Measurements from ENCODE around the gene ATP13A4.
A peak's percentile ranks its signal among the peaks of the same experiment; 100 is the strongest.

ATP13A4 gene, protein sequence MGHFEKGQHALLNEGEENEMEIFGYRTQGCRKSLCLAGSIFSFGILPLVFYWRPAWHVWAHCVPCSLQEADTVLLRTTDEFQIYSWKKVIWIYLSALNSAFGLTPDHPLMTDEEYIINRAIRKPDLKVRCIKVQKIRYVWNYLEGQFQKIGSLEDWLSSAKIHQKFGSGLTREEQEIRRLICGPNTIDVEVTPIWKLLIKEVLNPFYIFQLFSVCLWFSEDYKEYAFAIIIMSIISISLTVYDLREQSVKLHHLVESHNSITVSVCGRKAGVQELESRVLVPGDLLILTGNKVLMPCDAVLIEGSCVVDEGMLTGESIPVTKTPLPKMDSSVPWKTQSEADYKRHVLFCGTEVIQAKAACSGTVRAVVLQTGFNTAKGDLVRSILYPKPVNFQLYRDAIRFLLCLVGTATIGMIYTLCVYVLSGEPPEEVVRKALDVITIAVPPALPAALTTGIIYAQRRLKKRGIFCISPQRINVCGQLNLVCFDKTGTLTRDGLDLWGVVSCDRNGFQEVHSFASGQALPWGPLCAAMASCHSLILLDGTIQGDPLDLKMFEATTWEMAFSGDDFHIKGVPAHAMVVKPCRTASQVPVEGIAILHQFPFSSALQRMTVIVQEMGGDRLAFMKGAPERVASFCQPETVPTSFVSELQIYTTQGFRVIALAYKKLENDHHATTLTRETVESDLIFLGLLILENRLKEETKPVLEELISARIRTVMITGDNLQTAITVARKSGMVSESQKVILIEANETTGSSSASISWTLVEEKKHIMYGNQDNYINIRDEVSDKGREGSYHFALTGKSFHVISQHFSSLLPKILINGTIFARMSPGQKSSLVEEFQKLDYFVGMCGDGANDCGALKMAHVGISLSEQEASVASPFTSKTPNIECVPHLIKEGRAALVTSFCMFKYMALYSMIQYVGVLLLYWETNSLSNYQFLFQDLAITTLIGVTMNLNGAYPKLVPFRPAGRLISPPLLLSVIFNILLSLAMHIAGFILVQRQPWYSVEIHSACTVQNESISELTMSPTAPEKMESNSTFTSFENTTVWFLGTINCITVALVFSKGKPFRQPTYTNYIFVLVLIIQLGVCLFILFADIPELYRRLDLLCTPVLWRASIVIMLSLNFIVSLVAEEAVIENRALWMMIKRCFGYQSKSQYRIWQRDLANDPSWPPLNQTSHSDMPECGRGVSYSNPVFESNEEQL

DNA sequence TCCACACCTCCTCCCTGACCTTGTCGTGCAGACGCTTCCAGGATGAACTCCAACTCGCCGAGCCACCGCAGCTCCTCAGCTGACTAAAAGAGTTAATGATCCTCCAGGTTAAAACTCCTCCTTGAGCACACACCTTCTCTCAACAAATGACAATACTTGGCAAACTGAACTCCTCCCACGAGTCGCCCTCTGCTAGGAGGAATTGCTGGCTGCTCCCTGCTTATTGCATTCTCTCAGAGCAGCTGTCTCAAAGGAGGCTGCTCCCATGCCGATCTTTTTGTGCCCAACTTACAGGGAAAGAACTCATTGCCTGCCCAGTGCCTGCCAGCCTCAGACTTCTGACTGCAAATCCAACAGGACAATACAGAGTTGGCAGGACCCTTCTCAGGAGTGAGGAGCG, at the start of gene ATP13A4:
Gene ATP13A4 (minus strand): TSS at position 85 of the 400 bp plus-strand sequence. CDS start 96 bp downstream, outside the sequence.
- Histone ChIP-seq H3K4me1 (ENCODE audit: insufficient read depth, low read length) (no peaks in the 10 kb centered on the region), H3K9ac (ENCODE audit: low read length) (no peak within 1 kb of the TSS), H3K27me3 (ENCODE audit: control insufficient read depth in 1 of 2, insufficient read depth in 2 of 2, low read length in 2 of 2) (no peaks in the 10 kb centered on the region), H3K4me3 (ENCODE audit: low read depth in 1 of 2, low read length in 2 of 2) (no peak within 1 kb of the TSS), H3K36me3 (ENCODE audit: insufficient read depth, low read length) (no peaks in the 10 kb centered on the region), H3K9me3 (ENCODE audit: low read length) (no peaks in the 10 kb centered on the region), H3K27ac (ENCODE audit: low read depth, low read length) (no peak within 1 kb of the TSS)

DNA sequence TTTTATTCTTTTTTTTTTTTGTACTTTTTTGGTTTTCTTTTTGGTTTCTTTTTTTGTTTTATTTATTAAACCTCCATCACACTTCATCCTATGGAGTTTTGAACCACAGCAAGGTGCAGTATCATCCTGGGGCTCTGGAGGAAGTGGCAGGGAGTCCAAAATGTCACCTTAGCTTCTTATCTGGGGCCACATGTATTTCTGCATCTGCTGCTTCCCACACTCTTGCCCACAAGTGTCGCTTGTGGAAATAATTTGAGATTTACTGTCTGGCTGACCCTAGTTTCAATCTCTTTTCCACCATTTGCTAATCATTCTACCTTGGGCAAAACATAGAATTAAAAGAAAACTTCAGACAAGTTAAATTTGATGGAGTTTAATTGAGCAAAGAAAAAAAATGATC, 44.7 kb upstream of the ATP13A4 start:
- no peak overlapping the region for H3K9ac ChIP-seq (ENCODE audit: low read length)
- H3K9me3 ChIP-seq (ENCODE audit: low read length): no peaks in the 10 kb centered on the region
- H3K4me3 ChIP-seq (ENCODE audit: low read depth in 1 of 2, low read length in 2 of 2): no peak overlapping the region
- peaks cover 12% of the 10 kb centered on the region for H3K36me3 ChIP-seq (ENCODE audit: insufficient read depth, low read length)
- peaks cover 7% of the 10 kb centered on the region for H3K4me1 ChIP-seq (ENCODE audit: insufficient read depth, low read length)
- no peaks in the 10 kb centered on the region for H3K27me3 ChIP-seq (ENCODE audit: control insufficient read depth in 1 of 2, insufficient read depth in 2 of 2, low read length in 2 of 2)
- H3K27ac ChIP-seq (ENCODE audit: low read depth, low read length): no peak overlapping the region

DNA sequence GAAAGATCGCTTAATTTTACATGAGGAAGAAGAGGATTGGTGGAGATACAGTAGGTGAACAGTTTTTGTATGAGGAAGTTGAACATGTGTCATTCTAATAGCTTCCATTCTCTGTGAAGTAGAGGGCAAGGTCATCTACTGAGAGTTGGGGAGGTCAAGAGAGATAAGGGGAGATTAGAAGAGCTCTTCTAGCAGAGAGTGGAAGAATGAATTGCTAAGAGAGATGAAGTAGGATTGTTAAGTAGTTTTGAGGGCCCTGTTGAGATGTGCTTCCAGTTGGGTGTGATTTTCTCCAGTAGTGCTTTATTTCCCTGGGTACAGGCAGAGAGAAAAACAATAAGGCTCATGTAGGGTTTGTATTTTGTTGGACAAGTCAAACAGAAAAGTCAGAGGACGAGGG, 43.5 kb upstream of the ATP13A4 start:
- no peak overlapping the region for H3K9ac ChIP-seq (ENCODE audit: low read length)
- peaks cover 5% of the 10 kb centered on the region for H3K36me3 ChIP-seq (ENCODE audit: insufficient read depth, low read length)
- H3K4me1 ChIP-seq (ENCODE audit: insufficient read depth, low read length): peaks cover 12% of the 10 kb centered on the region
- H3K27me3 ChIP-seq (ENCODE audit: control insufficient read depth in 1 of 2, insufficient read depth in 2 of 2, low read length in 2 of 2): no peaks in the 10 kb centered on the region
- H3K9me3 ChIP-seq (ENCODE audit: low read length): no peaks in the 10 kb centered on the region
- no peak overlapping the region for H3K4me3 ChIP-seq (ENCODE audit: low read depth in 1 of 2, low read length in 2 of 2)
- no peak overlapping the region for H3K27ac ChIP-seq (ENCODE audit: low read depth, low read length)

DNA sequence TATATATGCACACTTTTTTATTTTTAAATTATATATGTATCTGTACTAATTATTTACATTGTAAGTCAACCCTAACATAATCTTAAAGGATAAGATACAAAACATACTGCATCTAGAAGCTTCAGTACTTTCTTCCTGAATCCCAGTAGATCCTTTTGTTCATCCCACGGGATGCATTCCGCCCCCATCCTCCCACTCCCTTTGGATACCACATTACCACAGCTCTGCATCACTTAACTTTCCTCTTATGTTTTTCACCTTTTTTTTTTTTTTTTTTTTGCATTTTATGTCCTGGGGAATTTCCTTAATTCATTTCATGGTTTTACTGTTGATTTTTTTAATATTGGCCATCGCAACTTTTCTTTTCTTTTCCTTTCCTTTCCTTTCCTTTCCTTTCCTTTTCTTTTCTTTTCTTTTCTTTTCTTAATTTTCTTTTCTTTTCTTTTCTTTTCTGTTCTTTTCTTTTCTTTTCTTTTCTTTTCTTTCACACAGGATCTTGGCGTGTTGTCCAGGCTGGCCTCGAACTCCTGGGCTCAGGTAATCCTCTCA, 41.3 kb upstream of the ATP13A4 start:
- H3K9me3 ChIP-seq (ENCODE audit: low read length): no peaks in the 10 kb centered on the region
- H3K27me3 ChIP-seq (ENCODE audit: control insufficient read depth in 1 of 2, insufficient read depth in 2 of 2, low read length in 2 of 2): no peaks in the 10 kb centered on the region

DNA sequence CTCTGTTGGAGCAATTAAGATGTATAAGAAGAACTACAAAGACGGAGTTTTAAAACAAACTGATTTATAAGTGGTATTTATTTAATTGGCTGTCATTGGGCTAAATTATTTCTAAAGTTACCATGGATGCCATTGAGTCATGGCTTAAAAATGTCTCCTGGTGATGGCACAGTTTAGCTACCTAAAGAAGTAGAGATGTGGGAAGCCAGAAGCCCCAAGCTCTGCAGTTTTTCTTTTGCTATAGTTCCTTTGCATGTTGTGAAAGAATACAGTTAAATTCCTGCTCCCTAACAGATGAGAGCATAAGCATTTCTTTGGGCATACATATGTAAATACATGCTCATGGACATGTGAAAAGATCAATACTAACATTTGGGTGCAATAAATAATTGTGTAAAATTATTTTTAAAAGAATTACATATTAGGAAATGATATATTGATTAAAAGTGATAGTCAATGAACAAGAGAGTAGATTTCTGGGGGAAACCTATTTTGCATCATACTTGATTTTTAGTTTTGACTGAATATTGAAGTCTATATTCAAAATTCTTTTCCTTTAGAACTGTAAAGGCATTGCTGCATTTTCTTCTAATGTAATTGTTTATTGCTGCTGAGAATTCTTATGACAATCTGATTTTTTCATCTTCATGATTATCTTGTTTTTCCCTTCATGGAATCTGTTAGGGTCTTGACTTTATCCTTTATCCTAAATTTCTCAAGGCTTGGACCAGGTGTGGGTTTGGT, 40.4 kb upstream of the ATP13A4 start:
- H3K36me3 ChIP-seq (ENCODE audit: insufficient read depth, low read length): peaks cover 3% of the 10 kb centered on the region
- no peak overlapping the region for H3K4me3 ChIP-seq (ENCODE audit: low read depth in 1 of 2, low read length in 2 of 2)
- no peaks in the 10 kb centered on the region for H3K9me3 ChIP-seq (ENCODE audit: low read length)
- no peaks in the 10 kb centered on the region for H3K27me3 ChIP-seq (ENCODE audit: control insufficient read depth in 1 of 2, insufficient read depth in 2 of 2, low read length in 2 of 2)
- H3K4me1 ChIP-seq (ENCODE audit: insufficient read depth, low read length): peaks cover 17% of the 10 kb centered on the region
- H3K9ac ChIP-seq (ENCODE audit: low read length): no peak overlapping the region
- no peak overlapping the region for H3K27ac ChIP-seq (ENCODE audit: low read depth, low read length)

More for the DNA sequence above, 41.3 kb upstream of the ATP13A4 start:
- Histone ChIP-seq H3K4me1 (ENCODE audit: insufficient read depth, low read length) (peaks cover 17% of the 10 kb centered on the region), H3K9ac (ENCODE audit: low read length) (no peak overlapping the region), H3K36me3 (ENCODE audit: insufficient read depth, low read length) (peaks cover 3% of the 10 kb centered on the region), H3K27ac (ENCODE audit: low read depth, low read length) (no peak overlapping the region), H3K4me3 (ENCODE audit: low read depth in 1 of 2, low read length in 2 of 2) (no peak overlapping the region)

DNA sequence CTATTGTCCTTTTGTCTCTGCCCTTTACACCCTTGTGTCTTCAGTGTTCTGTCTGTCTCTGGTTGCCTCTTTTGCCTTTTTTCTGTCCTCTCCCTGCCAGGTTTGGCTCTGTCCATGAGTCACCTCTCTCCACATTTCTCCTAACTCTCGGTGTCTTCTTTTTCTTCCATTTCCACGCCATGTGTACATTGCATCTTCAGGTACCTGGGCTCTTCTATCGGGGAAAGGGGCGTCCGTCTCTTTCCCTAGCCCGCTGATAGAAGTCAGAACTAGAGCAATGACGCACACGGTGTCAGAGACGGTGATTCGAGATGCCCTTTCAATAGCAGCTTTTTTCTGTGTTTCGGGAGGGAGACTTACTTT, 39.0 kb upstream of the ATP13A4 start:
- Histone ChIP-seq H3K9ac (ENCODE audit: low read length) (peak overlapping the region; percentile 99), H3K27me3 (ENCODE audit: control insufficient read depth in 1 of 2, insufficient read depth in 2 of 2, low read length in 2 of 2) (no peaks in the 10 kb centered on the region), H3K9me3 (ENCODE audit: low read length) (no peaks in the 10 kb centered on the region), H3K27ac (ENCODE audit: low read depth, low read length) (peak overlapping the region; percentile 62), H3K4me3 (ENCODE audit: low read depth in 1 of 2, low read length in 2 of 2) (peak overlapping the region; percentile 82 to 92), H3K4me1 (ENCODE audit: insufficient read depth, low read length) (peaks cover 17% of the 10 kb centered on the region), H3K36me3 (ENCODE audit: insufficient read depth, low read length) (peaks cover 3% of the 10 kb centered on the region)

DNA sequence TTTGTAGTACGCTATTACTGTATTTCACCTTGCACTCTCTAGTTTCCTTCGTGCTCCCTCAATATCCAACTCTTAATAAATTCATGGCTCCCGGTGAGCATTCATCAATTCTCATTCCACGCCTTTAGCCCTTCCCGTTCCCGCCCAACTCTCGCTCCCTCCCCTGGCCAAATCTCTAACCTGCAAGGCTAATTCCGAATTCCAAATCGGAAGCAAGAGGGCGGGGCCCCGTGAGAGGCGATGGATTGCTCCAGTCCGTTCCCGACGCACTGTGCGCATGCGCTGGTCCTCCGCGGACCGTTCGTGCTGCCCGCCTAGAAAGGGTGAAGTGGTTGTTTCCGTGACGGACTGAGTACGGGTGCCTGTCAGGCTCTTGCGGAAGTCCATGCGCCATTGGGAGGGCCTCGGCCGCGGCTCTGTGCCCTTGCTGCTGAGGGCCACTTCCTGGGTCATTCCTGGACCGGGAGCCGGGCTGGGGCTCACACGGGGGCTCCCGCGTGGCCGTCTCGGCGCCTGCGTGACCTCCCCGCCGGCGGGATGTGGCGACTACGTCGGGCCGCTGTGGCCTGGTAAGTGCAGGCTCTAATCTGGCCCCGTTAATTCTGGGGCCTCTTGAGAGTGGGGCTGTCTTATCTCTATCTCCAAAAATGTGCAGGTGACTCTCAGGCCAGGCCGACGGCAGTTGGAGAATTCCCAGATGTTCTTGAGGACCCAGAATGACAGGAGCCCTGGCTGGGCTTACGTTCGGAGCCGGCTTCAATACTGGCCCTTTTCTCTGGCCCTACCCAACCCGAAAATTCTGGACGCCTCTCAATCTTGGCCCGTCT, 38.4 kb upstream of the ATP13A4 start, which contains the start of gene OPA1:
Gene OPA1 (plus strand): TSS at position 368 of the 827 bp plus-strand sequence. CDS start 170 bp downstream, at position 538.
- Histone ChIP-seq H3K4me3 (ENCODE audit: low read depth in 1 of 2, low read length in 2 of 2) (peak within 1 kb of the TSS; percentile 82 to 92), H3K27ac (ENCODE audit: low read depth, low read length) (peak within 1 kb of the TSS; percentile 62), H3K36me3 (ENCODE audit: insufficient read depth, low read length) (peaks cover 3% of the 10 kb centered on the region), H3K4me1 (ENCODE audit: insufficient read depth, low read length) (peaks cover 17% of the 10 kb centered on the region), H3K27me3 (ENCODE audit: control insufficient read depth in 1 of 2, insufficient read depth in 2 of 2, low read length in 2 of 2) (no peaks in the 10 kb centered on the region), H3K9ac (ENCODE audit: low read length) (peak within 1 kb of the TSS; percentile 99), H3K9me3 (ENCODE audit: low read length) (no peaks in the 10 kb centered on the region)

DNA sequence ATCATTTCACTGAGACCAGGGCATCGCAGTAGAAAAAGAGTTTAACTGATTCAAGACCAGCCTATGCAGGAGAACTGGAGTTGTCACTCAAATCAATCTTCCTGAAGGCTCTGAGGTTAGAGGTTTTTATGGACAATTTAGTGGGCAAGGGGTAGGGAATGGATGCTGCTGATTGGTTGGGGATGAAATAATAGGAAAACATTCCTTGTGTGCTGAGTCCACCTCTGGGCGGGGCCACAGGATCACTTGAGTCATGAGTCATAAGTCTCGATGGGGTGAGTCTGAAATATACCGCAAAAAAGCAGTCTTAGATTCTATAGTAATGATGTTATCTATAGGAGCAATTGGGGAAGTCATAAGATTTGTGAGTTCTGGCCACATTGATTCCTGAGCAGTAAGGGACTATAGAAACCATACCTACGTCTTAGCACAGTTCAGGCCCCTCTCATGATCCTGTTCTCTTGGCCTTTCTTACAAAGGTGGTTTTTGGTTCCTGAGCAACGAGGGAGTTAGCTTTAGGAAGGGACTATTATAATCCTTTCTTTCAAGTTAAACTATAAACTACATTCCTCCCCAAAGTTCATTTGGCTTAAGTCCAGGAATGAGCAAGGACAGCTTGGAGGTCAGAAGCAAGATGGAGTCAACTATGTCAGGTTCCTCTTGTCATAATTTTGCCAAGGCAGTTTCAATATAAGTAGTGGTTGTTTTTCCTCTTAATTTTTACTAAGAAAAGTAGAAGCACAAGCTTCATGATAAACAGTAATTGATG, 35.6 kb upstream of the ATP13A4 start:
- H3K9ac ChIP-seq (ENCODE audit: low read length): no peak overlapping the region
- no peaks in the 10 kb centered on the region for H3K9me3 ChIP-seq (ENCODE audit: low read length)
- no peaks in the 10 kb centered on the region for H3K27me3 ChIP-seq (ENCODE audit: control insufficient read depth in 1 of 2, insufficient read depth in 2 of 2, low read length in 2 of 2)
- no peaks in the 10 kb centered on the region for H3K36me3 ChIP-seq (ENCODE audit: insufficient read depth, low read length)
- peaks cover 17% of the 10 kb centered on the region for H3K4me1 ChIP-seq (ENCODE audit: insufficient read depth, low read length)
- H3K27ac ChIP-seq (ENCODE audit: low read depth, low read length): no peak overlapping the region
- H3K4me3 ChIP-seq (ENCODE audit: low read depth in 1 of 2, low read length in 2 of 2): no peak overlapping the region

DNA sequence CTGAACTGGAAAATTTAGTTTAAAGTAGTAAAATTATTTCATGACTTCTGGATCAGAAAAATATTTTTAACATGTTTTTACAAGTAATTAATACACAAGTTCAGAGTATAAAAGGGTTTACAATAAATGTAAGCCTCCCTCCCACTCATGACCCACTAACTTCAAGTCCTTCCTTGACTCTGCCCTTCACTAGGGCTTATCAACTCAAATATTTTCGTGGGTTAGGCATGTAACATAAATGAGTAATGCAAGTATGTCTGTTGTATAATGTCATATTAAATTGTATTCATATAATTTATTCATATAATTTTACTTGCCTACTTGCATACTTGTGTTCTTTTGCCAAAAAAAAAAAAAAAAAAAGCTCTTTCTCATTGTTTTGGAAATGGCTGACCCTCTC, 34.9 kb upstream of the ATP13A4 start:
- Histone ChIP-seq H3K4me1 (ENCODE audit: insufficient read depth, low read length) (peaks cover 12% of the 10 kb centered on the region), H3K9me3 (ENCODE audit: low read length) (no peaks in the 10 kb centered on the region), H3K27me3 (ENCODE audit: control insufficient read depth in 1 of 2, insufficient read depth in 2 of 2, low read length in 2 of 2) (no peaks in the 10 kb centered on the region), H3K9ac (ENCODE audit: low read length) (no peak overlapping the region), H3K4me3 (ENCODE audit: low read depth in 1 of 2, low read length in 2 of 2) (no peak overlapping the region), H3K36me3 (ENCODE audit: insufficient read depth, low read length) (no peaks in the 10 kb centered on the region), H3K27ac (ENCODE audit: low read depth, low read length) (no peak overlapping the region)
